Loucy (cell line): ENCODE data around the gene RHOJ.

ENCODE experiments used
- CTCF ChIP-seq: fragments of 200-600 bp; sonication (generic); conservative IDR thresholded peaks from 2 replicates; pipeline ENCODE4 v1.5.1; 2014; ENCODE audit warnings: mild to moderate bottlenecking, antibody characterized with exemption, low read length
- EZH2phosphoT487 ChIP-seq: fragments of 200-600 bp; IDR thresholded peaks from 2 replicates; pipeline ENCODE4 v1.6.1; 2018; ENCODE audit warnings: antibody characterized with exemption, mild to moderate bottlenecking, moderate library complexity, borderline replicate concordance

GRCh38 chr14:63229330-63230059, 25.3 kb downstream of the RHOJ start:
- TF ChIP-seq CTCF (no peak), EZH2phosphoT487 (no peak)
